GM11168 (cell line): Measurements from ENCODE around the gene HOXC5.

Experiments used
- in situ Hi-C: fragments of 300-500 bp; cut with MboI; formaldehyde crosslinking; loops from one replicate; pipeline ENCODE4 v1.12.0; 2022; ENCODE audit warnings: low sequenced_read_pairs; ENCODE audit not compliant: unreplicated experiment

HOXC5 gene

DNA sequence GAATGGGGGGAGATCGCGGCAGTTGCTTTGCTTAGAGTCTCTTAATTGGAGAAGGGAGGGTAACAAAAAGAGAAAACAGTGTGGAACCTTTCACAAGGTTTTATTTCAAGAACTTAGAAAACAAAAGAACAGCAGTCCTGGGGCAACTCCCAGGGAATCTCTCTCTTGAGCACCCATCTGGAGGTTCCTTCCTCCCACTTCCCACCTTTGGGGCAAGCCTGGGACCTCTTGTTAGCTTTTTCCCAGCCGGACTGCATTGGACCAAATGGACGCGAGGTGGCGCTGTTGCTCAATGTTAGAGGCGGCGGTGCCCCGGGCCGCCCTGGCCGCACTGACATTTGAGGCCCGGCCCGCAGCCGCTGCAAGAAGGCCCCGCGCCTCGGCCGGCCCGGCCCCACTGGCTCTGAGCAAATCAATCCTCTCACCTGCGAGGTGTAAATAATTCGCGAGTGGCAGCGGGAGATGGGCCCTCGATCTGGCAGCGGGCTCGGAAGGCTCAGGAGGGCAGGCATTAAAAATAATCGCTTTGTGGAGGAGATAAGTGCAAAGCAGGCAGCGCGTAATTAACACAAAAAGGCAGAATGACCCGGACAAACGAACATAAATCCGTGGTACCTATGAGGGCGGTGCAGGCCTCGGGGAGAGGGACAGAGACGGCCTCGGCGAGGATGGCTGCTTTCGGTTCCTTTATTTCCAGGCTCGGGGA, 26.8 kb upstream of the HOXC5 start:
- in situ Hi-C loops = no loop called here

GRCh38 chr12:54006559-54007220, 26.2 kb upstream of the HOXC5 start:
- in situ Hi-C loops = no loop called here

DNA sequence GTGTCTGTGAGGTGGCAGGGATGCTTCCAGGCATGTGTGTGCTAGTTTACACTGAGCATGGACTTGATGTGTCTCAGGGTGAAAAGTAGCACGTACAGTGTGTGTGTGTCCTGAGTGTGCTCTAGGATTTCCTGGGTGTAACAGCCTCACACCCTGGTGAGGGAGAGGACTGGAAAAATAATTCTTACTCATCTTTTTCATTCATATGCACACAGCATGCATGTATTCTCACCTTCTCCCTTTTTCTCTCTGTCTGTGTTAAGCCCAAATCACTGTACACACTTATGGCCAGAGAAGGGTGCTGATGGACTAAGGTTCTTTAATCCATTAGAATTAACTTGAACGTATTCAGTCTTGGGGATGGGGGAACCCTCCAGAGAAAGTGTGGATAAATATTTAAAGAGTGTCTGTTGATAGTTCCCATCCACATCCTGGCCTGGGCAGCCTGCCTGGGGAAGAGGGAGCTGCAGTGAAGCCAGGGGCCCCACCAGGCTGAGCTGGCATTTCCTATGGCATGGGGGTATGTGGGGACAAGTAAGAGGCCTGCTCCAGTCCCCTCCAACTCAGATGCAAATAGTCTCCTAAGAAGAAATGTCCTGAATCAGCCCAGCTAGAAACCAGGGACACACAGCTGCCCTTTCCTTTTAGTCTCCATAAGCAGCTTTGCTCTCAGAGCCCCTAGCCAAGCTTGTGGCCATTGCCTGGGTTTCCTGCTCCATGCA, 25.2 kb upstream of the HOXC5 start:
- in situ Hi-C loops = no loop called here

DNA sequence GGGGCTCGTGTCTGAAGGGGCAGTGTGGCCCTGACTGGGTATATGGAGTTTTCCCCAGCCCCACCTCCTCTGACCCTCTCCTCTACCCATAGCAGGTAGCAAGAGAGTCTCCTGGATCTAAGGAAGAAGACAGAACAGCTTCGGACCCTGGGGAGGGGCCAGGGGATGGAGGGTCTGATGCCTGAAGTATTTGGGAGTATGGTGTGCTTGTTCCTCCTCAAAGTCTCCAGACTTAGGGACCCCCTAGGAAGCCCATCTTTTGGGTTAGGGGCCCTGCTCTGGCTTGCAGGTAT, 24.6 kb upstream of the HOXC5 start:
- in situ Hi-C loops = no loop called here

DNA sequence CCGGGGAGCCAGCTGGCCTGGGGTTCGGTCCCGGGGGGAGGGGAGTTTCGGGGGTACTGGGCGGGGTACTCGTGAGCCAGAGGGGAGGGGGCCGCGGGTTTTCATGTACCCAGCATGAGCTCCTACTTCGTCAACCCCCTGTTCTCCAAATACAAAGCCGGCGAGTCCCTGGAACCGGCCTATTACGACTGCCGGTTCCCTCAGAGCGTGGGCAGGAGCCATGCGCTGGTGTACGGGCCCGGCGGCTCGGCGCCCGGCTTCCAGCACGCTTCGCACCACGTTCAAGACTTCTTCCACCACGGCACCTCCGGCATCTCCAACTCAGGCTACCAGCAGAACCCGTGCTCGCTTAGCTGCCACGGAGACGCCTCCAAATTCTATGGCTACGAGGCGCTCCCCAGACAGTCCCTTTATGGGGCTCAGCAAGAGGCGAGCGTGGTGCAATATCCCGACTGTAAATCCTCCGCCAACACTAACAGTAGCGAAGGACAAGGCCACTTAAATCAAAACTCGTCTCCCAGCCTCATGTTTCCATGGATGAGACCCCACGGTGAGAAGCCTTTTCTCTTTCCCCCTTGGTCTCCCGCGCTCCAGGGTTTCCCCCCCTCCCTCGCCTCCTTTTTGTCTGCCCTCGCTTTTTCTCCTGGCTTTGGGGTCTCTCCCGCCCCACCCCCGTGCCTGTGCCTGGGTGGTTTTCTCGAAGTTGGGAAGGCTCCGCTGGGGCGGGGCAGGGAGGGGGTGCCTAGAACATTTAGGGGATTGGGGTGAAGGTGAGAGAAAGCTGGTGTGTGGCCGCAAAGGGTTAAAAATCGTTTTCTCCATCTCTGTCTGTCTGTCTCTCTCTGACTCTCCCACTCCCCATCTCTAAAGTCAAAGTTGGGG, 23.4 kb upstream of the HOXC5 start:
- in situ Hi-C loops = no loop called here

DNA sequence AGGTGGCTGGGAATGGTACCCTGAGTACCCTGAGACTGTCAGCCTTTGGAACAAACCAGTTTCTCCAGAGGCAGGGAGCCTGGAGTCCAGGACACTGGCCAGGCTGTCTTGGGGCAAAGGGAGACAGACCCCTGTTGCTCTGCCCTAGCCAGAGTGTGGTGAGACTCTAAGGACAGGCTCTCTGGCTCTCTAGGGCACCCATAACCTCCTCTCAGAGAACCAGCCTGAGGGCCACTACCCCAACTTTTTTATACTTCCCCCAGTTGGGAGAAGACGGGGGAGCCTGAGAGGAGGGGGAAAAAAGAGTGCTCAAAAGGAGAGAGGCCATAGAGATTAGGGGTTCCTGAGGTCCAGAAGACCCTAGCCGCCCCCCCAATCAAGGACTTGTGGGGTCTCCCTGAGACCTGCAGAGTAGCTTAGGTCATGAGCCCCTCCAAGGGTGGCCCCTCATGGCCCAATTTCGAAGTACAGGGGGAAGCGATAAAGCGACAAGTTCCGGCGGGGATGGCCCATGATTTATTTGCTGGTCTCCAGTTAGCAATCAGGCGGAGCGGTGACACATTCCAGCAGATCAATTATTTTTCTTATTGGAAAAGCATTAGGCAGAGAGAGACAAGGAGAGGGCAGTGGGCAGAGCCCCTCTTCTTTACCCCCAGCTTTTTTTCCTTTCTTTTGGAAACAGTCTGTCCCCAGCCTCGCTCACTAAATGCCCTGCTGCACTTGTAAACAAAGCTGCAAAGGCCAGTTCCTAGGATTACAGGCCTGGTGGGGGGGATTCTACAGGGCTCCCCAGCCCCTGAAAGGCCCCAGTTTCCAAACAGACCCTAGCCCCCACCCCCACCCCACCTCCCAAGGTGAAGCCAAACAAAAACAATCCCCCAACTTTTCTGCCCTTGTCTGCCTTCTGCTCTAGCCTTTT, 22.5 kb upstream of the HOXC5 start:
- in situ Hi-C loops = no loop called here

DNA sequence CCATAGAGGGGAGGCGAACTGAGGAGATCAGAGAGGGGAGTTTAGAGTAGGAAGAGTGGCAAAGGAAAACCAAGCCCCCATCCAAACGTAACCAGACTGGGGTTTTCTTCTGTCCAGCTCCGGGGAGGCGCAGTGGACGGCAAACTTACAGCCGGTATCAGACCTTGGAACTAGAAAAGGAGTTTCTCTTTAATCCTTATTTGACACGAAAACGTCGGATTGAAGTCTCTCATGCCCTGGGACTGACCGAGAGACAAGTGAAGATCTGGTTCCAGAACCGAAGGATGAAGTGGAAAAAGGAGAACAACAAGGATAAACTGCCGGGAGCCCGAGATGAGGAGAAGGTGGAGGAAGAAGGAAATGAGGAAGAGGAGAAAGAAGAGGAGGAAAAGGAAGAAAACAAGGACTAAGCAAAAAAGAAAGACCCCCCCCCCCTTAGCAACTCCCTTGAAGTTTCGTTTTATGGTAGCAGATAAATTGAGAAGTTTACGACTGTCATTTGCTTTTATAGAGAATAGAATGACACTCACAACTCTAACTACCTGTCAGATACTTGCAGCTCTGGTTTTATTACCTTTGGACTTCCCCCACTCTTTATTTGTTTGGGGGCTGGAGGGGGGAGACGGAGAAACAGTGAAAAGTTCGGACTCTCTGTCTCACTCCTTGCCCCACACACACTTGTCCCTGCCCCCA, 21.7 kb upstream of the HOXC5 start:
- in situ Hi-C loops = no loop called here

DNA sequence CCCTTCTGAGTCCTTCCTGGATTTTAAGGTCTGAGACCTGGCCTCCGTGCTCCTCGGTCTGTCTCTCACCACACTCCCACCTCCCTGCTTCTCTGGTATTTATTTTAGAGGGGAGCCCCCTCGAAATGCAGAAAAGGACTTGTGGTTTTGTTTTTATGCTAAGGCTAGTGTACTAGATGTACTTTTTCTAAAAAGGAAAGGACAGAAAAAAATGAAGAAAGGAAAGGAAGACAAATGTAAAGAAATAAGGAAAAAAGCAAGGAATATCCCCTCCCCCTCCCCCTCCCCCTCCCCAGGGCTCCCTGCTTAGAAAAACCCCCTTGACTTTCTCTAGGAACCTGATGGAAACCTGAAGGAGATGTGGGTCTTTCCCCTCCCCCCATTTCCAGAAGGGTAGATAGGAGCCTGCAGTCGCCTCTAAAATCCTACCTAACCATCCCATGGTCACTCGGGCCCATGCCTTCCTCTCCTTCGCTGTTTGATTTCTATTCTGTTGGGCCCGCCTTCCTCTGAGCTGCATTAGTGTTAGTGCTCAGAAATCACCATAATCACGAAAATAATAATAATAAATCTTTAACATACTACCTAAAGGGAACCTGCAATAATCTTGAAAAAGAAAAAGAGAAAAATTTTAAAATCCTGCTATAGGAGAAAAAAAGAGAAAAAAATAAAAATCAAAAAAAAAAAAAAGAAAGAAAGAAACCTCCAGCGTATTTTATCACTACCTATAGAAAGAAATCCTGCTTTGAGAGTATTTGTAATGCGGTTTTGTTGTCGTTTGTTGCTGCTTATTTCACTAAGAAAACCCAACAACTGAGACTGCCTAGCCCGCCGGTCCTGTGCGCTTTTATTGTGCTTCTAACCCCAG, 21.0 kb upstream of the HOXC5 start:
- in situ Hi-C loops = no loop called here

DNA sequence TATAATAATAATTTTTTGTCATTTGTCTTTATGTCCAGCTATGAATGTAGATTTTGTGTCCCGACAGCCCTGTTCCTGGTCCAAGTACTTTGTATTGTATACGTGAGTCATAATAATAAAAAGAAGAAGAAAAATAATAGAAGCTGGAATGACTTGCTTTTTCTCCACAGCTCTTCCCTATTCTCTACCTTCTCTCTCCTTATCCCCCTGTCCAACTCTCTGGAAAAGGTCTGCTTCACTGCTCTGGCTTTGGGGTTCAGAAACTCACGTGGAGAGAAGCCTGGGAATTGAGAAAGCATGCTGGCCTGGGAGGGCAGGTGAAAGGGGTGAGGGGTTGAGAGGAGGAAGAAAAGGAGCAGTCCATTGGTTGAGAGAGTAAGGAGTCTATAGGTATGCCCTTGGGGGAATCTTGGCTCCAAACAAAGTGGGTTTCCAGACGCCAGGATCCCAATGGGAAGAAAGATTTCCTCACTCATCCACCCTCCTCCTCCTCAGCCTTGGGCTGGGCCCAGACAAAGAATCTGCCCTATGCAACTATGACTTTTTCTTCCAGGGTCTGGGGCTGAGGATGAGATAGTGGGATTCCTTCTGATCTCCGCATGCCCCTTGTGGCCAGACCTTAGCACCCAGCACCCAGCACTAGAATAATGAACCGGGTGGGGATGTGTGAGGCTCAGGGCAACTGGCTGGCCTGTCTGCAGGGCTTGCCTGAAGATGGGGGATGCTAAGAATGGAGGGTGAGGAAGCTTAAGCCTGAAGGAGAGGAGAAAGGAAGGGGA, 20.0 kb upstream of the HOXC5 start:
- in situ Hi-C loops = no loop called here

DNA sequence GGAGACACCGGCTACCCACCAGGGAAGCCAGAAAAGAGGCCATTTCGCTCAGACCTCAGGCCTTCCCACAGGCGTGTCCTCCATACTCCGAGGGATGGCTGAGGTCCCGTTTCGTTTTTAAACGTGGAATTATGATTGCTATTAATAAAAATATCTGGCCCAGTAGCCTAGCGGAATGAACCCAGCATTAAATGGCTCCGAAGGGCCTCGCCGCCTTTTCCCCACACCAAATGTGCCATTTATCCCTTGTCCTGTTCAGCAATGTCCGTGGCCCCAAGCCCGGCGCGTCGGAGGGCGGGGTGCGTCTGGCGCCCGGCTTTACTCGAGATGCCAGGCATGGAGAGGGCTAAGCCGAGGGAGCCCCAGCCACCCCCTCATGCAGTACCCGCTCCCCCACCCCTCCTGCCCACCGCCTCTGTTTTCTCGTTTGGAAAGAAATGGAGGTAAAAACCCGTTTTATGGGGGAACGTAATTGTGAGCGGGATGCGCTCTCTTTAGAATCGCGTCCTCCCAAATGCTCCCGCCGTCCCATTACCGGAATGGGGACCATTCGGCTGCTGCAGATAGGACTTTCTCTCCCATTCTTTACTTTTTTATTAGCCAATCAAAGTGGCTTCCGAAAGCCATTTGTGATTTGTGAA, 18.4 kb upstream of the HOXC5 start:
- in situ Hi-C loops = no loop called here

DNA sequence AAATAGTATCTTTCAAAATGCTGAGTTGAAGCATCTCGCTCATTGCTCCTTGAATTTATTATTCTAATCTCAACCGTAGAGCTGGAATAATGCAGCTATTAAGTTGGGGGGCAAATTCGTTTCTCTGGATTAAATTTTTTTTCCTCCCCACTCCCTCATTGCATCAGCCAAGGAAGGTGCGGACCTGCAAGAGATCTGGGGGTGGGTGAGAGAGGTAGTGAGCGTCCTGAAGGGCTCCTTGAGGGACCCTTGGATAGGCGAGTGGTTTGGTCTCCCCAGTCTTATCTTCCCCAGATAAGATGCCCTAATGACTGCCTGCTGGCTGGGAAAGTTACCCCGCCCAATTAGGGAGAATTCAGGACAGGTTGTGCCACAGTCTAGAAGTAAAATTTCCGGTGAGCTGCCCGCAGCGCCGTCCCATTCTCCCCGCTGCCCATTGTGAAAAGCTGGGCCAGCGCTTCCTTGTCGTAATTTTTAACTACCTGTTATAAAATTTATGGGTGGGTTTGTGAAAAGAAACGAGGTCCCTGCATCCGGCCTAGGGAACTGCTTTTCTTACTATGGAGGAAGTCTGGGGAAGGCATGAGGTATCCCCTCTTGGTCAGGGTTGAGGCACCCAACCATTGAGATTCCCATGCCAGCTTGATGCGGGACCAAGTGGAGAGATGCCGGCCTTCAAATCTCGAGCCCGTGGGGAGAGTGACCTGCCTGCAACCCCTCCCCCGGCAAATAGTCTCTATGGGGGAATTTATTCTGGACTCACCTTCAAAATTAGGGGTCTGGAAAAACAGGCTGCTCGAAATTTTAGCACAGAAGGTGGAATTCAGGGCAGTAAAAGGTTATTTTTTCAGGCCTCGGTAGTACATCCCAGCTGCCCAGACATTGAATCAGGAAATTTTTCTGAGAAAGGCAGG, 17.6 kb upstream of the HOXC5 start:
- in situ Hi-C loops = no loop called here

DNA sequence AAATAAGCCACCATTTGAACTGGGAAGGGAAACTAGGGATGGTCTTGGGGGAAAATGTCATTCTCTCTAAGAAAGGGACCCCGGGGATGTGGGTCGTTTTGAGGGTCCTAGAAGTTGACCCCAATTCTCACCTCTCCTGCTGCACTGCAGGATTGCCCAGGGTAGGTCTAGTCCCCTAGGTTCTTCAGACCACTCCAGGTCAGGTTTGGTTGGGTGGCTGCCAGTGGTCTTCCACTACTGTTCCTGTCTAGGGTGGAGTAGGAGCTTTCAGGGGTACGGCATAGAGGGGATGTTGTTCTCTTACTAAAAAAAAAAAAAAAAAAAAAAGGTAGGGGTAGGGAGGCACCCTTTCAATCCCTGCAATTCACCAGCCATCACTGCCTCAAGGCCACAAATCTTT, 16.8 kb upstream of the HOXC5 start:
- in situ Hi-C loops = no loop called here

GRCh38 chr12:54016478-54016964, 16.3 kb upstream of the HOXC5 start:
- in situ Hi-C loops = no loop called here

DNA sequence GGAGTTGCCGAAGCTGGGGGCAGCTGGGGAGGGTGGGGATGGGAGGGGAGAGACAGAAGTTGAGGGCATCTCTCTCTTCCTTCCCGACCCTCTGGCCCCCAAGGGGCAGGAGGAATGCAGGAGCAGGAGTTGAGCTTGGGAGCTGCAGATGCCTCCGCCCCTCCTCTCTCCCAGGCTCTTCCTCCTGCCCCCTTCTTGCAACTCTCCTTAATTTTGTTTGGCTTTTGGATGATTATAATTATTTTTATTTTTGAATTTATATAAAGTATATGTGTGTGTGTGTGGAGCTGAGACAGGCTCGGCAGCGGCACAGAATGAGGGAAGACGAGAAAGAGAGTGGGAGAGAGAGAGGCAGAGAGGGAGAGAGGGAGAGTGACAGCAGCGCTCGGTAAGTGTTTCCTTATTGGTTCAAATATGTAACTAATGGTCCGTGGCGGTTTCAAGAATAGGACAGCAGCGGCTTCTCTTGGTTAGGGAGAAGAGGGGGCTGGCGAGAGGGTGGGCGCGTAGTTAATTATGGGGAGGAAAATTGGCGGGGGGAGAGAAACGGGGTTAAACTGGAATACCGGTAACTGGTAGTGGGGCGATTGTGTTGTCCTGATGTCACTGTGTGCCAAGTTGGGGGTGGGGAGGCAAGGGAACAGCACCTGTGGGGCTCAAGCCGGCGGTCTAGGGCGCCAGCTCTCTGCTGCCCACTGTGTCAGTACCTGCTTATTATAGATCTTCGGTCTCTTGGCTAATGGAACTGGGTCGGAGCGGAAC, 15.6 kb upstream of the HOXC5 start:
- in situ Hi-C loops = no loop called here

DNA sequence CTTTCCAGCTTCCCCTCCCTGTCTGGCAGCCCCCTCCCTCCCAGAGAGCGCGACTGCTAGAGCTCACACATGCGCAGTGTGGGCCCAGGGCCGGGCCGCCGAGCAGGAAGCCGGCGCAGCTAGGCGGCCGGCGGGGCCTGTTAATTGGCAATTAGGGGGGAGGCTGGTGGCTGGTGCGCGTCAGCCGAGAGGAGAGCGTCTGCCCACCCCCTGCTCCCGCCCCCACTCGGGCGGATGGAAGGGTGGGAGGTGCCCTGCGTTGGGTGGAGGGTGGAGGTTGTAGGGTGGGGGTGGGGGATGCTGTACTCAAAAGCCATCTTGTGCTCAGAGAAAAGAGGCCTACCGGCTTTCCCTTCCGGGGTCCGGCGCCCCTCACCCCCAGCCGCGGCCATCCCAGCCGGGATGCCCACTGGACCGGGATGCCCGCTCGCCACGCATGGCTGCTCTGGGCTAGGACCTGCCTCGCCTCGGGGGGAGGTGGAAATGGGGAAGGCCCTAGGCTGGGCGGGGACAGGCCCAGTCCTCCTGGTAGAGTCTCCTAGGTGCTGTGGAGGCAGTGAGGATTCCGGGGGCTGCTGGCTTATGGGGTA, 14.9 kb upstream of the HOXC5 start:
- in situ Hi-C loops = no loop called here
